Stimulated activated naive CD8-positive, alpha-beta T cell treated with anti-CD3 and anti-CD28 coated beads, Interleukin-15, amount 100 ng/mL, for 72 hours (primary cell): ENCODE results near the gene C10orf90.
"Not testable (repeated sequence)": the region's sequence is repeated elsewhere in the genome, so short reads cannot be mapped to it uniquely, and the experiment has no call there.

Source experiments
- ATAC-seq: fragments of 150-1000 bp; cut with Tn5 transposase; 2 replicates; pipeline ENCODE4 v1.10.0; 2021; ENCODE audit warnings: mild to moderate bottlenecking, moderate library complexity
- DNase-seq, 2 donors: peaks; one replicate each; pipeline ENCODE4 v3.0.0; 2021 to 2022
- H3K27ac Mint-ChIP-seq, 2 donors: one replicate each; pipeline ENCODE4 v1.8.0; 2022; ENCODE audit warnings: mild to moderate bottlenecking in 2 of 2, mixed read lengths in 2 of 2, moderate library complexity in 2 of 2
- H3K27me3 Mint-ChIP-seq: one replicate; pipeline ENCODE4 v1.8.0; 2022; ENCODE audit warnings: mixed read lengths
- H3K4me1 Mint-ChIP-seq: one replicate; pipeline ENCODE4 v1.8.0; 2022; ENCODE audit warnings: mild to moderate bottlenecking, mixed read lengths
- H3K4me3 Mint-ChIP-seq, 2 donors: one replicate each; pipeline ENCODE4 v1.8.0; 2022; ENCODE audit warnings: mild to moderate bottlenecking in 2 of 2, mixed read lengths in 2 of 2, moderate library complexity in 1 of 2
- H3K9me3 Mint-ChIP-seq, 2 donors: one replicate each; pipeline ENCODE4 v1.8.0; 2022; ENCODE audit warnings: mixed read lengths in 2 of 2

C10orf90 gene

GRCh38 chr10:126563361-126563760, 107.1 kb downstream of the C10orf90 start:
- no peak for ATAC-seq

DNA sequence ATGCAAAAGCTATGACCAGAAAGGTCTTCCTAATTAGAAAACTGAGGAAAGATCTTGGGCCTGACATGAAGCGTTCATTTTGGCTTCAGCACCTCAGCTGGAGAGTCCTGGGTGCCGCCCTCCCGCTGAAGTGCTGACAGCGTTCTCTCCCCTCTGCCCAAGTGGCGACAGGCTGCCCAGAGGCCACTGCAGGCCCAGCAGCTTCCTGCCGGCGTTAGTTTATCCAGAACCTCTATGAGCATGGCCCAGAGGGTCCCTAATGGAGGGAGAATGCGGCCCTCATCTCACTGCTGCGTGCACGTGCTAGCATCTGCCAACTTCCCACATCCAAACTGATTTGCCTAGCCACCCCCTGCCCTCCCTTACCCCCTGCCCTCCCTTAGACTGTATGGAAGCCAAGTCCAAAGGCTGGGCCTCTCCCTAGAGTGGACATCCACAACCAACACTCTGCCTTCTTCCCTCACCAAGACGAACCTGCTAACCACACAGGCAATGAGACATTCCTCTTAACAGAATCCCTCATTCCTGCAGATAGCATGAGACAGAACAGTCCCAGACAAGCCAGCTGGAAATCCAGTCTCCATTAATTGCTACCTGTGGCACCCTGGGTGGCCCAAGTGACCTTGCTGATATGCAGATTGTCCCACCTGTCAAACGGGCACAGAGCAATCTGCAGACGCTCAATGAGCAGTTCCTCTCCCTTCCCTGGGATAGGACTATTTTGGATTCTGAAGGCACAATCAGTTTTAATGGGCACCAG, 108.4 kb downstream of the C10orf90 start:
- H3K9me3 Mint-ChIP-seq, result peaks cover 0 to 5% of the 10 kb centered on the region in 2 donors
- H3K27me3 Mint-ChIP-seq, result no peaks in the 10 kb centered on the region
- DNase-seq (no peak), ATAC-seq (no peak)
- H3K4me3 Mint-ChIP-seq, result no peak overlapping the region
- no peaks in the 10 kb centered on the region for H3K4me1 Mint-ChIP-seq
- H3K27ac Mint-ChIP-seq, result no peak overlapping the region

More at GRCh38 chr10:126563361-126563760, 107.1 kb downstream of the C10orf90 start:
- Mint-ChIP-seq H3K27ac (no peak overlapping the region), H3K9me3 (peaks cover 5 to 8% of the 10 kb centered on the region in 2 donors), H3K4me3 (no peak overlapping the region), H3K27me3 (no peaks in the 10 kb centered on the region), H3K4me1 (no peaks in the 10 kb centered on the region)
- no peak for DNase-seq

DNA sequence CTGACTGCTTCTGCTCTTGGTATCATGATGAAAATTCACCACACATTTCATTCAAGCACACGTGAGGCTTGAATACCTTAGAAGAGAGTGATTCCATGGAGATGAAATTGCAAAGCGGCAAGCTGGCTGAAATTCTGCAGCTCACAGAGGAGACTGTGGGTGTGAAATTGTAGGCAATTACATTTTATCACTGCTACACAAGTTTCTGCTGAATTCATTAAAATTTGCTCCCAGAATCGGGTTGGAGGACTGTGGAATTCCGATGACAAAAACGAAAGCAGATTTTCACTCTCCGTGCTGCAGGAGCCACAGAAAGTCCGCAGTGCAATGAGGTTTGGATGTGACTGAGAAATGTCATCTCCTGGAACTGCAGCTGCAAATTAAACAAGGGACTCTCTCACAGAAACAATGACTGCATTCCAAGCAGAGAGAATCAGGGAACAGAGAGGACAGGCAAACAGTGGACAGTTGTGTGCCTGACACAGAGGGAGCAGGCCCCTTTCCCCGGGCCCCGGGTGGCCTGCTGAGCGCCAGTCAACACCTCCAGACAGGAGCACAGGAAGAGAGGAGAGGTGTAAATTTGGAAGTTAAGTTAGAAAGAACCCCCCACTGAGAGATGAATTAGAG, 109.1 kb downstream of the C10orf90 start:
- ATAC-seq (no peak), DNase-seq (no peak)
- H3K4me3 Mint-ChIP-seq, result no peak overlapping the region
- H3K27ac Mint-ChIP-seq, result no peak overlapping the region
- no peaks in the 10 kb centered on the region for H3K4me1 Mint-ChIP-seq
- peaks cover 0 to 5% of the 10 kb centered on the region in 2 donors for H3K9me3 Mint-ChIP-seq
- no peaks in the 10 kb centered on the region for H3K27me3 Mint-ChIP-seq

GRCh38 chr10:126558881-126559280, 111.6 kb downstream of the C10orf90 start:
- ATAC-seq (no peak), DNase-seq (no peak)
- Mint-ChIP-seq H3K27me3 (no peaks in the 10 kb centered on the region), H3K4me1 (no peaks in the 10 kb centered on the region), H3K9me3 (peaks cover 0 to 5% of the 10 kb centered on the region in 2 donors), H3K27ac (no peak overlapping the region), H3K4me3 (no peak overlapping the region)

- no peak for ATAC-seq
- Mint-ChIP-seq H3K9me3 (peaks cover 0 to 7% of the 10 kb centered on the region in 2 donors), H3K27ac (no peak overlapping the region), H3K4me1 (no peaks in the 10 kb centered on the region), H3K4me3 (no peak overlapping the region), H3K27me3 (no peaks in the 10 kb centered on the region)
- no peak for DNase-seq
These were observed 119.3 kb downstream of the C10orf90 start for GRCh38 chr10:126551202-126551601.

- not testable (repeated sequence) for H3K27me3 Mint-ChIP-seq, ATAC-seq, DNase-seq, H3K4me3 Mint-ChIP-seq, H3K9me3 Mint-ChIP-seq, H3K27ac Mint-ChIP-seq, H3K4me1 Mint-ChIP-seq
These were observed 119.9 kb downstream of the C10orf90 start for GRCh38 chr10:126550586-126550985.

DNA sequence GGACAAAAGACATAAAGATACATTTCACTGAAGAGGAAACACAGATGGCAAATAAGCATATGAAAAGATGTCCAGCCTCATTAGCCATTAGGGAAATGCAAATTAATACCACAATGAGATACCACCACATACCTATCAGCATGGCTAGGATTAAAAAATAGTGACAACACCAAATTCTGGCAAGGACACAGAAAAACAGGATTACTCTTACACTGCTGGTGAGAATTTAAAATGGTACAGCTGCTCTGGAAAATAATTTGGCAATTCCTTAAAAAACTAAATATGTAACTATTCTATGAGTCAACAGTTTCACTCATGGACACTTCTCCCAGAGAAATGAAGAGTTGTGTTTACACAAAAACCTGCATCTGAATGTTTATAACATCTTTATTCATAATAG, 121.1 kb downstream of the C10orf90 start:
- no peak for DNase-seq
- Mint-ChIP-seq H3K4me3 (no peak overlapping the region), H3K27me3 (no peaks in the 10 kb centered on the region), H3K4me1 (no peaks in the 10 kb centered on the region), H3K27ac (no peak overlapping the region), H3K9me3 (peaks cover 0 to 6% of the 10 kb centered on the region in 2 donors)
- ATAC-seq, result no peak

DNA sequence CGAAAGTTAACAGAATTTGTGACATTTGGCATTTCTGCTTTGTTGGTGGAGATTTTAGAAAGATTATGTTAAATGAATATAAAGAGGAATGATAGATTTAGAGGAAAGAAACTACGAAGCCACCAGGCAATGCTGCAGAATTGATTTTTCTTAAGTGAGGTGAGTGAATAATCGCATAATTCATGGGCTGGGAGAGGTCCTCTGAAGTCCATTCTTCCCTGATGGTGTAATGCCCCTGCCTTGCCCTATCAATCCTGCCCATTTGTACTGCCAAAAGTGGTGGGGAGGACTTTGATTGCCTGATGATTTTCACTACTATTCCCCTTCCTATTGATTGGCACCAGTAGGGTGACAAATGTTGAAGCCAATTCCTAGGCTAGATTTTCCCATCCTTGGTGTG, 125.9 kb downstream of the C10orf90 start:
- Mint-ChIP-seq H3K27me3 (no peaks in the 10 kb centered on the region), H3K9me3 (no peaks in the 10 kb centered on the region), H3K4me1 (no peaks in the 10 kb centered on the region), H3K27ac (no peak overlapping the region), H3K4me3 (no peak overlapping the region)
- no peak for DNase-seq
- no peak for ATAC-seq

DNA sequence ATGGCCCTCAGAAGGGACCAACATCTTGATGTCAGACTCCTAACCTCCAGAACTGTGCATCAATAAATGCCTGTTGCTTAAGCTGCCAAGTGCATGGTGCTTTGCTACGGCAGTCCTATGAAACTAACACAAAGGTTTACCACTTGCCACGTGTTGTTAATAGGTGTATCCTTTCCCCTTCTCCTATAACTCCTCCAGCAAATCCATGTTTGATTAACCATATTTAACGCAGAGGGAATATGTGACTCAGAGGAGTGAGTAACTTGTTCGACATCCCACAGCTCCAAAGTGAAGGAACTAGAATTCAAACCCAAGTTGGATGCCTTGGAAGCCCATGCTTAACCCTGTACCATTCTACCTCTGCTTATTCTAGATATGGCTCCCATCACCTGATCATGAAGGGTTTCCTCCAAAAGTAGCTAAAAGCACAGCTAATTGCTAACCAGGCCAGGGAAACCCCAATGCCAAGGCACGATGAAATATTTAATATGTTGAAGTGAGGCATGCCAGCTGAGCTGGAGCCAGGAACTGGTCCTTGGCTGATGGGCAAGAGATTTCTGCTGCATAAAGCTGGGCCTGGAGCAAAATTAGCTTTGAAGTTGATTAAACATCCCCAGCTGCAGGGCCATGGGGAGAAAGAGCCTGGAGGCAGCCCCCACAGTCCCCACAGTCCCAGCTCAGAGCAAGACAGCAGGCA, 131.9 kb downstream of the C10orf90 start:
- no peak for ATAC-seq
- Mint-ChIP-seq H3K4me3 (no peak overlapping the region), H3K27ac (no peak overlapping the region), H3K27me3 (peaks cover 8% of the 10 kb centered on the region), H3K4me1 (no peaks in the 10 kb centered on the region), H3K9me3 (no peaks in the 10 kb centered on the region)
- DNase-seq, result no peak

- ATAC-seq, result no peak
- no peaks in the 10 kb centered on the region for H3K9me3 Mint-ChIP-seq
- H3K27ac Mint-ChIP-seq, result no peak overlapping the region
- H3K4me1 Mint-ChIP-seq, result no peaks in the 10 kb centered on the region
- peaks cover 8% of the 10 kb centered on the region for H3K27me3 Mint-ChIP-seq
- no peak for DNase-seq
- no peak overlapping the region for H3K4me3 Mint-ChIP-seq
These were observed 133.8 kb downstream of the C10orf90 start for GRCh38 chr10:126536656-126537055.

GRCh38 chr10:126536148-126536547, 134.3 kb downstream of the C10orf90 start:
- DNase-seq (no peak), ATAC-seq (no peak)
- Mint-ChIP-seq H3K27me3 (peaks cover 8% of the 10 kb centered on the region), H3K9me3 (no peaks in the 10 kb centered on the region), H3K4me1 (no peaks in the 10 kb centered on the region), H3K27ac (no peak overlapping the region), H3K4me3 (no peak overlapping the region)

DNA sequence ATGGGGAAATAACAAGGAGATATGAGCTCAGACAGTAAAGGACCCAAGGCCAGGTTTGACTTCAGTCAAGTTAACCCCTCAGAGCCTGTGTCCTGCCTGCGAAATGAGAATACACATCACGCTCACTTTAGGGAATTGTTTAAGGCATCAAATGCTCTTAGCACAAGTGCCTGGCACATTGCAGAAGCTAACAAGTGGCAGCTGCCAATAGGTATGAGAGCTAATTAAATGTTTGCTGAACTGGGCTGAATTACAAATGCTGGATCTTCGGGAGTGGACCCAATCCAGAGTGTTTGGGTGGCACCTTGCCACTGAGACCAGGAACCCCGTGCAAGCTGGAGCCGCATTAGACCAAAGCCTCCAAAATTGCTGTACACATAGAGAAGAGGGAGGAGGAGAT, 136.8 kb downstream of the C10orf90 start:
- no peaks in the 10 kb centered on the region for H3K4me1 Mint-ChIP-seq
- no peak for ATAC-seq

GRCh38 chr10:126528315-126528835, 142.1 kb downstream of the C10orf90 start:
- Mint-ChIP-seq H3K9me3 (no peaks in the 10 kb centered on the region), H3K4me1 (no peaks in the 10 kb centered on the region), H3K27ac (no peak overlapping the region), H3K4me3 (no peak overlapping the region), H3K27me3 (no peaks in the 10 kb centered on the region)
- DNase-seq (no peak), ATAC-seq (no peak)

More for the DNA sequence above, 136.8 kb downstream of the C10orf90 start:
- Mint-ChIP-seq H3K27me3 (peaks cover 8% of the 10 kb centered on the region), H3K9me3 (no peaks in the 10 kb centered on the region), H3K4me3 (no peak overlapping the region), H3K27ac (no peak overlapping the region)
- no peak for DNase-seq

- Mint-ChIP-seq H3K27me3 (no peaks in the 10 kb centered on the region), H3K9me3 (no peaks in the 10 kb centered on the region), H3K4me1 (no peaks in the 10 kb centered on the region), H3K27ac (no peak overlapping the region), H3K4me3 (no peak overlapping the region)
- no peak for DNase-seq
- ATAC-seq, result no peak
These were observed 142.7 kb downstream of the C10orf90 start for GRCh38 chr10:126527645-126528314.

GRCh38 chr10:126525326-126525725, 145.2 kb downstream of the C10orf90 start:
- no peaks in the 10 kb centered on the region for H3K4me1 Mint-ChIP-seq
- H3K27ac Mint-ChIP-seq, result no peak overlapping the region
- no peak for ATAC-seq
- H3K9me3 Mint-ChIP-seq, result no peaks in the 10 kb centered on the region
- H3K27me3 Mint-ChIP-seq, result no peaks in the 10 kb centered on the region
- no peak for DNase-seq
- H3K4me3 Mint-ChIP-seq, result no peak overlapping the region
